Measurements from ENCODE around the gene PRPH2. TPM values are rescaled to one million over a fixed set of nuclear protein-coding genes. Genes with fewer than 3 reads are reported as not detected.
A peak's percentile ranks its signal among the peaks of the same experiment; 100 is the strongest.

PRPH2 gene
- total RNA-seq, 2 experiments from 2014 or later = 0.08 to 0.11 TPM

- CTCF ChIA-PET = interaction anchor here (0.7 to 0.8 kb wide), 2 partner anchors 58 to 59 kb away, joined by 3 read pairs; no protein-coding TSS in a partner anchor
- H3K27me3 Mint-ChIP-seq = no peaks in the 10 kb centered on the region
- H3K4me1 Mint-ChIP-seq (ENCODE audit: low read depth) = peaks cover 19% of the 10 kb centered on the region
- H3K36me3 Mint-ChIP-seq (ENCODE audit: low read depth) = no peaks in the 10 kb centered on the region
- no peaks in the 10 kb centered on the region for H3K27me3 ChIP-seq (ENCODE audit: control insufficient read depth in 1 of 2, insufficient read depth in 2 of 2, low read length in 2 of 2)
- H3K9me3 ChIP-seq (ENCODE audit: control insufficient read depth in 1 of 2, insufficient read depth in 1 of 2, low read length in 2 of 2) = no peaks in the 10 kb centered on the region
- TF ChIP-seq CTCF (IDR thresholded peaks at IDR 0.05) = no peak
- no peak overlapping the region for H3K4me3 ChIP-seq (ENCODE audit: low read length)
- DNase-seq (no peak), ATAC-seq (ENCODE audit: poor library complexity) (no peak)
- H3K9me3 Mint-ChIP-seq = no peaks in the 10 kb centered on the region
- intact Hi-C loops (cut with DNase I, micrococcal nuclease) = loop anchor here in 1 of 2 experiments (2.0 to 5.0 kb wide), 3 partner anchors 15 to 168 kb away; no protein-coding TSS in a partner anchor
- POLR2A ChIA-PET = interaction anchor here (1.4 to 6.4 kb wide), 4 partner anchors 17 to 101 kb away, joined by 4 to 152 read pairs (median 79); partner anchors contain the start of genes BICRAL and TBCC
- H3K4me3 Mint-ChIP-seq = no peak overlapping the region
- H3K36me3 ChIP-seq (ENCODE audit: insufficient read depth, low read length) = no peaks in the 10 kb centered on the region
- H3K27ac ChIP-seq (ENCODE audit: low read depth in 1 of 2, low read length in 2 of 2) = no peak overlapping the region
- H3K4me1 ChIP-seq (ENCODE audit: insufficient read depth, low read length) = peaks cover 14% of the 10 kb centered on the region
- H3K27ac Mint-ChIP-seq = no peak overlapping the region
These were observed 7.3 kb upstream of the PRPH2 start for GRCh38 chr6:42729731-42730130.

- ATAC-seq (ENCODE audit: poor library complexity) = no peak
- H3K36me3 ChIP-seq (ENCODE audit: insufficient read depth, low read length) = no peaks in the 10 kb centered on the region
- no peaks in the 10 kb centered on the region for H3K9me3 Mint-ChIP-seq
- H3K36me3 Mint-ChIP-seq (ENCODE audit: low read depth) = no peaks in the 10 kb centered on the region
- peak overlapping the region; percentile 71 for H3K4me3 Mint-ChIP-seq
- peaks cover 19% of the 10 kb centered on the region for H3K4me1 Mint-ChIP-seq (ENCODE audit: low read depth)
- no peaks in the 10 kb centered on the region for H3K27me3 ChIP-seq (ENCODE audit: control insufficient read depth in 1 of 2, insufficient read depth in 2 of 2, low read length in 2 of 2)
- no peak overlapping the region for H3K27ac ChIP-seq (ENCODE audit: low read depth in 1 of 2, low read length in 2 of 2)
- H3K27ac Mint-ChIP-seq = peak overlapping the region; percentile 90
- no peak overlapping the region for H3K4me3 ChIP-seq (ENCODE audit: low read length)
- POLR2A ChIA-PET = interaction anchor here (0.6 to 6.4 kb wide), 11 partner anchors 19 to 202 kb away, joined by 3 to 152 read pairs (median 9); partner anchors contain the start of genes BICRAL, CNPY3, RPL7L1 and TBCC
- intact Hi-C loops (cut with DNase I, micrococcal nuclease) = loop anchor here (2.0 to 5.0 kb wide), 6 partner anchors 35 to 171 kb away; no protein-coding TSS in a partner anchor
- CTCF ChIA-PET = interaction anchor here (1.8 to 3.6 kb wide), 3 partner anchors 19 to 65 kb away, joined by 22 to 33 read pairs (median 22); partner anchors contain the start of gene TBCC
- peaks cover 14% of the 10 kb centered on the region for H3K4me1 ChIP-seq (ENCODE audit: insufficient read depth, low read length)
- no peaks in the 10 kb centered on the region for H3K27me3 Mint-ChIP-seq
- no peak for TF ChIP-seq CTCF (IDR thresholded peaks at IDR 0.05)
- DNase-seq = no peak
- H3K9me3 ChIP-seq (ENCODE audit: control insufficient read depth in 1 of 2, insufficient read depth in 1 of 2, low read length in 2 of 2) = no peaks in the 10 kb centered on the region
These were observed 5.2 kb upstream of the PRPH2 start for GRCh38 chr6:42727627-42728026.

- Histone ChIP-seq H3K4me3 (ENCODE audit: low read length) (peak overlapping the region; percentile 54), H3K4me1 (ENCODE audit: insufficient read depth, low read length) (peaks cover 14% of the 10 kb centered on the region), H3K27ac (ENCODE audit: low read depth in 1 of 2, low read length in 2 of 2) (peak overlapping the region; percentile 64 to 65), H3K9me3 (ENCODE audit: control insufficient read depth in 1 of 2, insufficient read depth in 1 of 2, low read length in 2 of 2) (no peaks in the 10 kb centered on the region), H3K36me3 (ENCODE audit: insufficient read depth, low read length) (no peaks in the 10 kb centered on the region), H3K27me3 (ENCODE audit: control insufficient read depth in 1 of 2, insufficient read depth in 2 of 2, low read length in 2 of 2) (no peaks in the 10 kb centered on the region)
- Mint-ChIP-seq H3K36me3 (ENCODE audit: low read depth) (no peaks in the 10 kb centered on the region), H3K4me3 (peak overlapping the region; percentile 87), H3K4me1 (ENCODE audit: low read depth) (peaks cover 19% of the 10 kb centered on the region), H3K9me3 (no peaks in the 10 kb centered on the region), H3K27me3 (no peaks in the 10 kb centered on the region), H3K27ac (peak overlapping the region; percentile 90)
- ATAC-seq (ENCODE audit: poor library complexity) (no peak), DNase-seq (peak in 3 of 14 experiments; percentile 4 to 42 (median 4))
- ChIA-PET CTCF (interaction anchor here (1.0 to 3.6 kb wide), 13 partner anchors 9 to 172 kb away, joined by 3 to 33 read pairs (median 5); partner anchors contain the start of genes BICRAL, RPL7L1 and TBCC), POLR2A (interaction anchor here (0.6 to 6.4 kb wide), 22 partner anchors 9 to 1520 kb away, joined by 3 to 152 read pairs (median 7); partner anchors contain the start of genes BICRAL, CNPY3, HSP90AB1 and RPL7L1)
- TF ChIP-seq CTCF (IDR thresholded peaks at IDR 0.05) = no peak
- intact Hi-C loops (cut with DNase I, micrococcal nuclease) = loop anchor here (2.0 to 5.0 kb wide), 6 partner anchors 34 to 172 kb away; no protein-coding TSS in a partner anchor
These were observed 4.8 kb upstream of the PRPH2 start for GRCh38 chr6:42727087-42727611.

Measured in CD4-positive, alpha-beta T cell (primary cell).